ENCODE measurements around the gene NDUFA11.
"Not testable (repeated sequence)": the region's sequence is repeated elsewhere in the genome, so short reads cannot be mapped to it uniquely, and the experiment has no call there.

Gene NDUFA11

DNA sequence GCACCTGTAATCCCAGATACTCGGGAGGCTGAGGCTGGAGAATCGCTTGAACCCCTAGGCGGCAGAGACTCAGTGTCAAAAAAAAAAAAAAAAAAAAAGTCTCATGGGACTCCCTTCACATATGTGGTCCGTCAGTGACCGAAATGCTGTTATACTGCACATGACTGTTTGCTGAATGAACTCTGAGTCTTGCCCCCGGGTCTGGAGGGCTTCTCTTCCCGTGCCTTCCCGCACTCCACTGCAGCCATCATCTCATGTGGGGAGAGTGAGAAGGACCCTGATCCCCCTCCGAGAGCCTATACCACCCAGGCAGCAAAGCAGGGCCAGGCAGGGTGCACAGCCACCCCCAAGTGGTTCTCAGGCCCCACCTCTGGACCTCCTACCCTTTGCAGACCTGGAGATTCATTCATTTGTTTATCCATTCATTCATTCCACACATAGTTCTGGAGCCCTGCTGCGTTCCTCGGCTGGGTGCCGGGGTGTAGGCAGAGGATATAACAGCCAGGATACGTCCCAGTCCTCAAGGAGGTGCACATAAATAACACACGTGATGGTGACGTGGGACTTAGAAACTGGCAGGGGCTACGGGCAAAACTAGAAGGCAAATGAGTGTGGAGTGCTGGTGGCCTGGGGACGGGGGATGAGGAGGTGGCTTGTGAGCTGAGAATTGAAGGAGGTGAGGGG is 14.2 kb downstream of the NDUFA11 start:
- DNase-seq (ENCODE audit: low spot score), result no peak

DNA sequence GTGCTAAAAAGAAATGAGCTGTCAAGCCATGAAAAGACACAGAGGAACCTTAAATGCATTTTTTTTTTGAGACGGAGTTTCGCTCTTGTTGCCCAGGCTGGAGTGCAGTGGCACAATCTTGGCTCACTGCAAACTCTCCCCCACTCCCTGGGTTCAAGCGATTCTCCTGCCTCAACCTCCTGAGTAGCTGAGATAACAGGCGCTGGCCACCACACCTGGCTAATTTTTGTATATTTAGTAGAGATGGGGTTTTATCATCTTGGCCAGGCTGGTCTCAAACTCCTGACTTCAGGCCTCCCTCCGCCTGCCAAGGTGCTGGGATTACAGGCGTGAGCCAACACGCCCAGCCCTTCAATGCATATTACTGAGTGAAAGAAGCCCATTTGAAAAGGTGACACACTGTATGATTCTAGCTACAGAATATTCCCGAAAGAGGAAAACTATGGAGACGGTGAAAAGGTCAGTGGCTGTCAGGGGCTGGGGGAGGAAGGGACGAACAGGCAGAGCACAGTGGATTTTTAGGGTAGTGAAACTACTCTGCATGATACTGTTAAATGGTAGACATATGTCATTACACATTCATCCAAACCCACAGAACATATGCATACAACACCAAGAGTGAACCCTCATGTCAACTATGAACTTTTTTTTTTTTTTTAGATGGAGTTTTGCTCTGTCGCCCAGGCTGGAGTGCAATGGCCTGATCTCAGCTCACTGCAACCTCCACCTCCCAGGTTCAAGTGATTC is 19.4 kb downstream of the NDUFA11 start:
- not testable (repeated sequence) for DNase-seq (ENCODE audit: low spot score)

DNA sequence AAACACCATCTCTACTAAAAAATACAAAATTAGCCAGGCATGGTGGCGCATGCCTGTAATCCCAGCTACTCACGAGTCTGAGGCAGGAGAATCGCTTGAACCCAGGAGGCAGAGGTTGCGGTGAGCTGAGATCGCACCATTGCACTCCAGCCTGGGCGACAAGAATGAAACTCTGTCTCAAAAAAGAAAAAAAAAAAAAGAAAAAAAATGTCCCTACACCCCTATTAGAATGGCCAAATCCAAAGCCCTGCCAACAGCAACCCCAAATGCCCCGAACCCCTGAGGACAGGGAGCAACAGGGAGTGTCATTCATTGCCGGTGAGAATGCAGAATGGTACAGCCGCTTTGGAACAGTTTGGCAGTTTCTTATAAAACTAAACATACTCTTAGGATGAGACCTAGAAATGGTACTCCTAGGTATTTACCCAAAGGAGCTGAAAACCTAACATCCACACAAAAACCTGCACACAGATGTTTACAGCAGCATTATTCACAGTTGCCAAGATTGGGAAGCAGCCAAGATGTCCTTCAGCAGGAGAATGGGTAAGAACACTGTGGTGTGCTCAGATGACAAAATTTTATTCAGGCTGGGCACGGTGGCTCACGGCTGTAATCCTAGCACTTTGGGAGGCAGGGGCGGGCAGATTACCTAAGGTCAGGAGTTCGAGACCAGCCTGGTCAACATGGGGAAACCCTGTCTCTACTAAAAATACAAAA is 20.3 kb downstream of the NDUFA11 start:
- not testable (repeated sequence) for DNase-seq (ENCODE audit: low spot score)

DNA sequence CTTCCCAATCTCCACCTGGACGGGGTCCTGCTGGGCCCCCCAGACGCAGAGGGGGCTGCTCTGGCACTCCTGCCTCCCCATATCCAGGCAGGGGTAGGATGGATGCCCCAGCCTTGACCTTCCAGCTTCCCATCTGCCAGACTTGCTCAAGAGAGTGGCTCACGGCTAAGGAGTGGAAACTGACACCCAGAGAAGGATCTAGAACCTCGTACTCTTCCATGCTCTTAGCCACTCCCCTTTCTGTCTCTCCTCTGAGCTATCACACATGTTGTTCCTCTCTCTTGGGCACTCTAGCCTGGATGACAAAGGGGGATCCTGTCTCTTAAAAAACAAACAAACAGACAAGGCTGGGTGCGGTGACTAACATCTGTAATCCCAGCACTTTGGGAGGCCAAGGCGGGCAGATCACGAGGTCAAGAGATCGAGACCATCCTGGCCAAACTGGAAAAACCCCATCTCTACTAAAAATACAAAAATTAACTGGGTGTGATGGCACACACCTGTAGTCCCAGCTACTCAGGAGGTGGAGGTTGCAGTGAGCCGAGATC is 21.1 kb downstream of the NDUFA11 start:
- no peak for DNase-seq (ENCODE audit: low spot score)

DNA sequence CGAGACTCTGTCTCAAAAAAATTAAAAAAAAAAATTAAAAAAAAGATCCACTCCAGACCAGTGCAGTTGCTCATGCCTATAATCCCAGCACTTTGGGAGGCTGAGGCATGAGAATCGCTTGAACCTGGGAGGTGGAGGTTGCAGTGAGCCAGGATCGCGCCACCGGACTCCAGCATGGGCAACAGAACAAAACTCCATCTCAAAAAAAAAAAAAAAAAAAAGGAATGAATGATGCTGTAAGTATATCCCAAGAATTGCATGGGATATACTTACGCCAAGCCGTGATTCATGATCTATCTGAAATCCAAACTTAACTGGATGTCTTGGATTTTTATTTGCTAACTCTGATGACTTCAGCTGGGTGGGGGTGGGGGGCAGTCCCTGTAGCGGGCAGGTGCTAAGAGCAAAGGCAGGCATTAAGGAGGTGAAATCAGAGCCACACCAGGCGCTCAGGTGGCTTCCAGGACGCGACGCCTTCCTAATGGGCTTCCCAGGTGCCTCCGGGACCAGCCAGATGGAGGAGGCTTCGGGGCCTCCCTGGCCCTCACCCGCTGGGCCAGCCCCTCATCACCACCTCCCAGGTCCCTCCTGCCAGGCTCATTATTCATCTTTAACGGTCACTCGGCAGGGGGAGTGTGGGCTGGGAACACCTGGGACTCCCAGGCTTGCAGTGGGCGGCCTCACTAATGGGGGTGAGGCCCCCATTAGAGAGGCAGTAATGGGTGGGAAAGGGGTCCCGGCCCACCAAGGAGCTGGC is 21.9 kb downstream of the NDUFA11 start:
- no peak for DNase-seq (ENCODE audit: low spot score)

DNA sequence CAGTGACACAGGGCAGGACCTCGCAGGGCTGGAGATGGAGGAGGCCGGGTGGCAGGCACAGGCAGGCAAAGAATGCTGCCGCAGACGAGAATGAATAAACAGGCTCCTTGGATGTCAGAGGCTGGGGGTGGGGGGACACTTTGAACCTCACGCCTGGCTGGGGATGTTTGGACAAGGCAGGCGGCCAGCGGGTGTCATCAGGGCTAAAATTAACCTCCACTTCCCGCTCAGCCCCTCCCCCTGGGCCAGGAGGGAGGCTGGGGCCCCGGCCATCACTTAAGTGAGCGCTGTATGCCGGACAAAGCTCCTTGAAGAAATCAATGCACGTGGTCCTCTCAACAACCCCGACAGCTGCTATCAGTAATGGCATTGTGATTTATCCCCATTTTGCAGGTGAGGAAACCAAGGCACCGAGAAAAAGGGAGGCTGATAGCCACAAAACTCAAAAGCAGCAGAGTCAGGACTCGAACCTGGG is 22.9 kb downstream of the NDUFA11 start:
- DNase-seq (ENCODE audit: low spot score), result no peak

DNA sequence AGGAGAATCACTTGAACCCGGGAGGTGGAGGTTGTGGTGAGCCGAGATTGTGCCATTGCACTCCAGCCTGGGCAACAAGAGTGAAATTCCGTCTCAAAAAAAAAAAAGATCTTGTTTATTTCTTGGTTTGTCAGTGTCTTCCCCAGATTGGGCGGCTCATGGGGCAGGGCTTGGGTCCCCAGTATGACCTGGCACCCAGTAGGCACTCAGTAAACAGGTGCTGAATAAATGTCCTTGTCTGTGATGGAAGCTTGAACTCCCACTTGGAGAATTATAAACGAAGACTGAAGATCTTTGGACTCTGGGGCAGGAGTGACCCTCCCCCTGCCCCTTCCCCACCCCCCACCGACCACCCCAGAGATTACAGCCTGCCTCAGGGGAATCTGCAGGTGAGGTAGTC is 23.4 kb downstream of the NDUFA11 start:
- DNase-seq (ENCODE audit: low spot score), result no peak

DNA sequence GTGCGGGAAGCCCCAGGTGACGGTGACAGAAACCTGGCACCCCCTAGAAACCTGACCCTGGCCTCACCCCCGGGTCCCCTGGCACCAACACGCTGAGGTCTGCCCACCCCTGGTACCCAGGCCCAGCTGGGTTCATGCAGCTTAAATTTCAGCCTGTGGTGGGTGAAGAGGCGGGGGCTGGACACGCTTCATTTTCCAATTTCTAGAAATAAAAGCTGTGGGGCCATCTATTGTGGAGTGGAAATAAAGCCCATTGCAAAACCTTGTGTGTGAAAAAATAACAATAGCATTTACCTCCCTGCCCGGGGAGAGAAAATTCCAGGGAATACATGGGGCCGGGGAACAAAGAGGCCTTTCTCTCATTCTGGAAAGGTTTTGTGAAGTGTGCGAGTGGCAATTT is 25.7 kb downstream of the NDUFA11 start:
- DNase-seq (ENCODE audit: low spot score), result no peak

DNA sequence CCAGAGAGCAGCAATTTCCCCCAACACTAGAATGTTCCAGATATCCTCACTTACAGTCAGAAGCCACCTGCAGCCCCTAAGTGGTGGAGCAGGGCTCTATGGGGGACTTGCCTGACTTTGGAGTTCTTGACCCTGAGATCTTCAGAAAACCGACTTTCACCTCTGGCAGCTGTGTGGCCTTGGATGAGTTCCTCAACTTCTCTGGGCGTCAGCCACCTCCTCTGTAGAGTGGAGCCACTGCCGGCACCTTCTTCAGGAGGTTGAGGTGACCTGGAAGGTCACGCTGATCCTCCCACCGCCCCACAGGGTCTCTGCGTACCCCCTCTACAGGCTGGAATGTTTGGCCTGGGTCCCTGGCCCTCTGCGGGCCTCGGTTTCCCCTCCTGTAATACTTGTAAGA is 26.2 kb downstream of the NDUFA11 start:
- no peak for DNase-seq (ENCODE audit: low spot score)

DNA sequence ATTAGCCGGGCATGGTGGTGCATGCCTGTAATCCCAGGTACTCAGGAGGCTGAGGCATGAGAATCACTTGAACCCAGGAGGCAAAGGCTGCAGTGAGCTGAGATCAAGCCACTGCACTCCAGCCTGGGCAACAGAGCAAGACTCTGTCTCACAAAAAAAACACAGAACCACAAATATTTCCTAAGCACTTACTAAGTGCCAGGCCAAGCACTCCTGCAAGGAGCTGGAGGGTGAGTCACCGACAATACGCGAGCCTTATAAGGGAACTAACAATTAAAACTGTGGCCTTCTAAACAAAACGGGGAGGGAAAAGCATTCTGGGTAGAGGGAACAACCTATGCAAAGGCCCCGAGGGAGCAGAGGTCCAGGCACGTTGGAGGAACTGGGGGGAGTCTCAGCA is 29.1 kb downstream of the NDUFA11 start:
- DNase-seq (ENCODE audit: low spot score), result not testable (repeated sequence)

DNA sequence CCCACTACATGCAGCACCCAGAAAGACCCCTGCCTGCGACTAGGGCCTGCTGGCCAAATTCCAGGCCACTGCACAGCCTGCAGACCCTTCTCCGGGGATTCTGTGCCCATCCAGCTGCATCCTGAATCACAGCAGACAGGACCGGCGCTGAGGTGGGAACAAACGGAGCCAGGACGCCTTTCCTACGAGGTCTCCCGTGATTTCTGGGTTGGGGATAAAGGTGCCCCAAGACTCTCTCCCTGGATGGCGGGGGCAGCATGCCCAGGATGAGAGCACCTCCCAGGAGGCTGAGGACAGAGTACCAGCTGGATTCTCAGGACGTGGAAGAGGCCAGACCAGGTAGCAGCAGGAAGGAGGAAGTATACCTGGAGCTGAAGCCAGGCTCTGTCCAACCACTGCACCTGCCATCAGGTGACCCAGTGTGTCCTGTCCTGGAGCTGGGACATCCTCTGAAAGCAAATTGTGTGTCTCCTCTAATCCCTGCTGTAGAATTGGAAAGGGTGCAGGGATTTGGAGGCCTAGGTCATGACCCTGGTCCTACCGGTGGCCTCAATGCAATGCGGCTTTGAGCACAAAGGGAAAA is 29.9 kb downstream of the NDUFA11 start:
- no peak for DNase-seq (ENCODE audit: low spot score)

DNA sequence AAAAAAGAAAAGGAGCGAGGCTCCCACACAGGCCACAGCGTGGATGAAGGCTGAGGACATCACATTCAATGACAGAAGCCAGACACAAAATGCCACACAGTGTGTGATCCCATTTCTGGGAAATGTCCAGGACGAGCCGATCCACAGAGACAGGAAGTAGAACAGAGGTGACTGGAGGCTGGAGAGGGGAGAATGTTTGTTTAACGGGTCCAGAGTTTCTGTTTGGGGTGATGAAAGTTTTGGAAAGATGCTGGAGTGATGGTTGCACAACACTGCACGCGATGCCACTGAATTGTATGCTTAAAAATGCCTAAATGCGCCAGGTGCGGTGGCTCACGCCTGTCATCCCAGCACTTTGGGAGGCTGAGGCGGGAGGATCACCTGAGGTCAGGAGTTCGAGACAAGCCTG is 32.6 kb downstream of the NDUFA11 start:
- DNase-seq (ENCODE audit: low spot score), result no peak

DNA sequence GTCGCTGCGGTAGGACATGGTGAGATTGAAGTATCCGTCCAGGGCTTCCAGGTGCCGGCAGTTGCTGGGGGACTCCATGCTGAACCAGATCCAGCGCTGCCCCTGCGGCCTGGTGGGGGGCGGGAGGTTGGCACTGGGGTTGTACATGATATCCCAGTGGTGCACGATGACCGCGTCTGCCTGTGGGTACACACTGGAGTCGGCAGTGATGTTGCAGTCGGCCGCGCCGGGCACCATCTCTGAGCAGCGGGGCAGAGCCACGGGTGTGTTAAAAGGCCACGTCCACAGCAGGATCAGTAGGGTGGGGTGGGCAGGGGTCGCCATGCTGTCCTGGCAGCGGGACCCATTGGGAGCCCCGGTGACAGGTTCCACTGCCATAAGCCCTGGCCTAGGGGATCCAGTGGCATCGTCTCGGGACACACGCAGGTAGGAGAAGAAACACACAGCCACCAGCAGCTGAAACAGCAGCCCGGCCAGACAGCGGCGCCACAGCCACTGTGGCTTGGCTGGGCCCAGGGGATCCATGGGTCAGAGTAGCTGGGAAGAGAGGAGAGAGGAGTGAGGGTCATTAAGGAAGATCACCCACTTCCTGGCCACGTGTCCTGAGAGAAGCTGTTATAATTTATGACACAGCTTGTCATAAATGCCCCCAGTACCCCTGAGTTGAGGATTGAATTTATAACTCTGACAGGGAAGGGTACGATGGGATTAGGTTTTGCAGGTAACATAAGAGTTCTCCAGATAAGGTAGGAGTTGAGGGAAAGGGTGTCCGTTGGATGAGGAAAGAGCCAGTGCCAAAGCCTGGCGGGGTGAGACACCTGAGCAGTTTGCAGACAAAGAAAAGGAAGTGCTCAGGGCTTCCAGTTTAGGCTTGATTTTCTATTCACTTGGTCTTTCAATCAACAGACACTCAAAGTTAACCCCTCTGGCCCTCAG is 36.1 kb downstream of the NDUFA11 start:
- DNase-seq (ENCODE audit: low spot score), result no peak

DNA sequence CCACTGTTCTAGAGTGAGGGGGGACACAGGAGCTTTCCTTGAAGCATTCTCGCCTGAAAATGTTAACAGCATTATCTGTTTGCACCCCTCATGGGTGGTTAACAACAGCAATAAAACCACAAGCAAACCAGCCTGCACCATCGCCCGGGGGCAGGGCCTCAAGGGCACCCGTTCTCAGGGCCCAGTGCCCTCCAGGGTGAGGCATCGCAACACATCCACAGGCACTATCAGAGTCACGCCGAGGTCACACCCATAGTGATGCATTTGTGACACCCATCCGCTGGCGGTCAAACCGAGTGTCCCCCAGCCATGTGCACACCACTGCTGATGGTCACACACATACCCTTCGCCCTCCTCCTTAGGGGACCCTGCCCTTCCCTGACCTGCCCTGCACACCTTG is 37.8 kb downstream of the NDUFA11 start:
- DNase-seq (ENCODE audit: low spot score), result no peak

DNA sequence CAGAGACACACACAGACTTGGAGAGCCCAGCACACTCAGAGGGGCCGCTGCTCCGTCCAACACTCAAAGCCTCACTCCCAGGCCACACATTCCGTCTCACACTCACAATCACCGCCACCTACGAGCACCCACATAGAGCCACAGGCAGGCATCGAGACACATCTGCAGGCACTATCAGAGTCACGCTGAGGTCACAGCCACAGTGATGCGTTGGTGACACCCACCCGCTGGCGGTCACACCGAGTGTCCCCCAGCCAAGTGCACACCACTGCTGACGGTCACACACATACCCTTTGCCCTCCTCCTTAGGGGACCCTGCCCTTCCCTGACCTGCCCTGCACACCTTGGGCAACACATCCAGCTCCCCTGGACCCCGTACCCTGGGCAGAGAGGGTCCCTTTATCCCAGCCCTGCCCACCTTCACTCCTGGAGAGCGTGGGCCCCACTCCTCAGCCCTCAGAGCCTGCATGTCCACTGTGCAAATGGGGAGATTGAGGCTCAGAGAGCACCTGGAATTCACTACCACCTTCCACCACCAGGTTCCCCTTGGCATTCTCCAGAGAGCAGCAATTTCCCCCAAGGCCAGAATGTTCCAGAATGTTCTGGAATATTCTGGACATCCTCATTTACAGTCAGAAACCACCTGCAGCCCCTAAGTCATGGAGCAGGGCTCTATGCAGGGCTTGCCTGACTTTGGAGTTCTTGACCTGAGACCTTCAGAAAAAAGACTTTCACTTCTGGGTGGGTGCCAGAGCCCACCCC is 38.7 kb downstream of the NDUFA11 start:
- DNase-seq (ENCODE audit: low spot score), result no peak

DNA sequence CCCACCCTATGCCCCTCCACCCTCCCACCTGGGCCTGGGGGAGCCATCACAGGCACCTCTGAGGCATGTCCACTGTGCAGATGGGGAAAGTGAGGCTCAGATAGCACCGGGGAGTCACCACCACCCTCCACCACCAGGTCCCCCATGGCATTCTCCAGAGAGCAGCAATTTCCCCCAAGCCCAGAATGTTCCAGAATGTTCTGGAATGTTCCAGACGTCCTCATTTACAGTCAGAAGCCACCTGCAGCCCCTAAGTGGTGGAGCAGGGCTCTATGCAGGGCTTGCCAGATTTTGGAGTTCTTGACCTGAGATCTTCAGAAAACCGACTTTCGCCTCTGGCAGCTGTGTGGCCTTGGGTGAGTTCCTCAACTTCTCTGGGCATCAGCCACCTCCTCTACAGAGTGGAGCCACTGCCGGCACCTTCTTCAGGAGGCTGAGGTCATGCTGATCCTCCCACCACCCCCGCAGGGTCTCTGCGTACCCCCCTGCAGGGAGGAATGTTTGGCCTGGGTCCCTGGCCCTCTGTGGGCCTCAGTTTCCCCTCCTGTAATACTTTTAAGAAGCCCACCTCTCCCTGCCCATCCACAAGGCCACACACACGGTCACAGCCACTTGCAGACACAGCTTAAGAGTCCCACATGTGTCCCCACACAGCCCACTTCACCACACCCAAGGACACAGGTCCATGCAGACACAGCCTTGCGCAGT is 39.4 kb downstream of the NDUFA11 start:
- DNase-seq (ENCODE audit: low spot score), result no peak

DNA sequence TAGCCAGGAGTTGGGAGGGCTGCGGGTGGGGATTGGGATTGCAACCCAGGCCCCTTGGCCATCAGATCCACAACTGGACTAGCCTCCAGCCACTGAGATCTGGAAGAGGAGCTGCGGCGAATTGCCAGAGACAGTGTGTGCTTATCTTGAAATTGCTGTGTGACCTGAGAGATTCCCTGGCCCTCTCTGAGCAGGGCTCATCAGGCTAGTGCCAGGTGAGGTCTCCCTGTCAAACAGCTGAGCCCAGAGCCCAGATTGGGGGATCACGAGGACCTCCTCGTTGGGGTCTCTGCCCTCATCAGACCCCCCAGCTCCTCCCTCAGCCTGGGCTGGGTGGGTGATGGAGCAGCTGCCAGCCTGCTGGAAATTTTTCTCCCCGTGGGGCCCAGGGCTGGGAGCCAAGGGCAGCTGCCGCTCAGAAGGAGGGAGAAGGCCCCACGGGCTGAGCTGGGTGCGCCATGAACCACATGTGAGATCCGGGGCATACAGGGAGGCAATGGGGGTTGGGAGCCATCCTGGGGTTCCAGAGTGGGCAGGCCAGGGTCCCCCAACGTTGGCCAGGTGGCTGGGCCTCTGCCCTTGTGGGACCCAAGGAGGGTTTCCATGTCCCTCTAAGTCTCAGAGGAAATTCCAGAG is 40.4 kb downstream of the NDUFA11 start:
- no peak for DNase-seq (ENCODE audit: low spot score)

Measured in kidney capillary endothelial cell (primary cell).